H1 (cell line): ENCODE measurements around the gene CCDC78. TPM values are rescaled to one million over a fixed set of nuclear protein-coding genes. Genes with fewer than 3 reads are reported as not detected.

Experiments used
- polyA plus RNA-seq, 7 experiments: library from polyadenylated mRNA; depleted of rRNA in 3 of 7; stranded (reverse) in 5 of 7; unstranded in 2 of 7; fragments of >200 nt in 5 of 7; fragments of 200-250 nt in 2 of 7; gene quantifications; 1 replicate in 5 of 7; 2 replicates in 1 of 7; 4 replicates in 1 of 7; pipeline versions ENCODE4 v1.2.1 to v1.2.3, GENCODE V29; 2011 to 2013; ENCODE audit warnings: missing spikeins in 2 of 7, mixed read lengths in 2 of 7
- total RNA-seq: library from RNA; stranded (reverse); fragmentation: NEBNext Ultra II Directional; extraction: Animal tissue kit (Norgen Biotek cat#: 25700); gene quantifications from 2 replicates; pipeline ENCODE4 v1.2.1, GENCODE V29; 2021
- TF ChIP-seq, protein P1 (sequence below), 3 experiments: IDR thresholded peaks; 1 replicate in 2 of 3; 2 replicates in 1 of 3; pipeline versions ENCODE4 v1.5.1 to v1.6.1; 2011; ENCODE audit warnings: low read length in 3 of 3, mild to moderate bottlenecking in 3 of 3, inconsistent platforms in 2 of 3, low read depth in 1 of 3, moderate library complexity in 1 of 3; ENCODE audit not compliant: insufficient read depth in 1 of 3; ENCODE audit errors: control extremely low read depth in 1 of 3

The CCDC78 gene
- total and polyA plus RNA-seq, 2 of the 8 experiments (the other 6 are each of a cell fraction or from before 2014, with no cell fraction given): 7.1 to 8.5 TPM

GRCh38 chr16:740459-740763, 14.2 kb upstream of the CCDC78 start (continued):
- TF ChIP-seq, protein P1, sequence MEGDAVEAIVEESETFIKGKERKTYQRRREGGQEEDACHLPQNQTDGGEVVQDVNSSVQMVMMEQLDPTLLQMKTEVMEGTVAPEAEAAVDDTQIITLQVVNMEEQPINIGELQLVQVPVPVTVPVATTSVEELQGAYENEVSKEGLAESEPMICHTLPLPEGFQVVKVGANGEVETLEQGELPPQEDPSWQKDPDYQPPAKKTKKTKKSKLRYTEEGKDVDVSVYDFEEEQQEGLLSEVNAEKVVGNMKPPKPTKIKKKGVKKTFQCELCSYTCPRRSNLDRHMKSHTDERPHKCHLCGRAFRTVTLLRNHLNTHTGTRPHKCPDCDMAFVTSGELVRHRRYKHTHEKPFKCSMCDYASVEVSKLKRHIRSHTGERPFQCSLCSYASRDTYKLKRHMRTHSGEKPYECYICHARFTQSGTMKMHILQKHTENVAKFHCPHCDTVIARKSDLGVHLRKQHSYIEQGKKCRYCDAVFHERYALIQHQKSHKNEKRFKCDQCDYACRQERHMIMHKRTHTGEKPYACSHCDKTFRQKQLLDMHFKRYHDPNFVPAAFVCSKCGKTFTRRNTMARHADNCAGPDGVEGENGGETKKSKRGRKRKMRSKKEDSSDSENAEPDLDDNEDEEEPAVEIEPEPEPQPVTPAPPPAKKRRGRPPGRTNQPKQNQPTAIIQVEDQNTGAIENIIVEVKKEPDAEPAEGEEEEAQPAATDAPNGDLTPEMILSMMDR (IDR thresholded peaks at IDR 0.05; ENCODE audit: control extremely low read depth in 1 of 3, insufficient read depth in 1 of 3, low read depth in 1 of 3, low read length in 3 of 3): no peak
